GM18870 (cell line): Measurements from ENCODE around the gene GRIK3.

ENCODE experiments used
- ATAC-seq: cut with Tn5 transposase; IDR thresholded peaks from one replicate; pipeline ENCODE4 v1.9.1; 2021; ENCODE audit warnings: moderate library complexity; ENCODE audit not compliant: unreplicated experiment

GRIK3 gene

DNA sequence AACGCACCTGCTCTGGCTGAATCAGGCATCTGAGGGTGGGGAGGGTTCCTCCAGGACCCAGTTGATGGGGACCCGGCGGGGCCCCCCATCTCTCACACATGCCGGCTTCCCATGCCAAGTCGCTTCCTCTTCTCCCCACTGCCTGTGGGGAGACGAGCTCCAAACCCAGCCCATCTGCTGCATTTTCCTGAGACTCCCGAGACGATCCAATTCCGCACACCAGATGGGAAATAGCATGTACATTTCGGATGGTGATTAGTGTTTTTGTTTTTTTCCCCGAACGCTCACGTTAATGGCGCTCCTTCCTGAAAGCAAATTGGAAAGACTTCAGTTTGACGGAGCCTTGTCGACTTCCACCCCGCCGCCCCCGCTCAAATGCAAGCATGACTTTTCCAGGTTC, 13.2 kb upstream of the GRIK3 start:
- no peak for ATAC-seq

DNA sequence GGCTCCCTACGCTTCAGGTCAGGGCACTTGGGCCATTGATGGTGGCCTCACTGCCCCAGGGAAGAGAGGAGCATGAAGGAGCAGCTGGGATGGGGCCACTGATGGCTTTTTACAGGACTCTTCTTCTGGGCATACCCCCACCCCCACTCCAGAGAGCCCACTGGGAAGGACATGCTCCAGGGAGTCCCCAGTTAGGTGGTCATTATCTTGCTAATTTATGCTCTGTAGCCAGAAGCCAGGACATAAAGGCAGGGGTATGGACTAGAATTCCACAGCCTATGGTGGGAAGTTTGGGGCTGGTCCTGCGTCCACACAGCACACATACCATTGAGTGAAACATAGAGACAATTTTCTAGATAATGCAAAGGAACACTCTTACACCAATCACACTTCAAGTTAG, 8.8 kb upstream of the GRIK3 start:
- ATAC-seq, result no peak

DNA sequence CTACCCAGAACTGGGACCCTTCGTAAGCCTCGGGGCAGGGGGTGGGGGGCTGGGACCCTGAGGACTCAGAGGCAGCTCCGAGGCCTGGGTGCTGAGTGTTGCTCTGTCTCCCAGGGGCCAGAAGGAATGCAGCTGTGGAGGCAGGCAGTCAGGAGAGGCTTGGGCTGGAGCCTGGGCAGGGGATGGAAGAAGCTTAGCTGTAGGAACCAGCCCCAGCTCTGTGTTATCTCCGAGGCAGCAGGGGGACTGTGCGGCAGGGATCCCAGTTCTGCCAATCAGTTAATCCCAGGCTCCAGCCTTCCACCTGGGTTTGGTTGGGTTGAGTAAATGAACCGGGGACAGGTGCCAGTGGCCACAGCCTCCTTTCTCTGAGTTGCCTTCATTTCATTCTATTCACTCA, 8.2 kb upstream of the GRIK3 start:
- no peak for ATAC-seq

DNA sequence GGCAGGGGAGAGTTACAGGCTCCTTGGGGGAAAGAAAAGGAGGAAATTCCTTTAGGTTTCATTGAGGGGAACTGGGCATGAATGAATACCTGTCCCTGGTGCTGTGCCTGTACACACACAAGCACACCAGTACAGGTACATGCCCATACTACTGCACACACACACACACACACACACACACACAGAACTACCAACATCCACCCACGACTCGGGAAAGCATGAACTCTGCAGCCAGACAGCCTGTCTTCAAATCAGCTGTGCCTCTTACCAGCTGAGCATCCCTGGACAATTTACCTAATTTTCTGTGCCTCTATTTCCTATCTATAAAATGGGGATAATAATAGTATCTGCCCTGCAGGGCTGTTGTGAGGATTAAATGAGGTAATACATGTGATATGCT, 7.2 kb upstream of the GRIK3 start:
- no peak for ATAC-seq

DNA sequence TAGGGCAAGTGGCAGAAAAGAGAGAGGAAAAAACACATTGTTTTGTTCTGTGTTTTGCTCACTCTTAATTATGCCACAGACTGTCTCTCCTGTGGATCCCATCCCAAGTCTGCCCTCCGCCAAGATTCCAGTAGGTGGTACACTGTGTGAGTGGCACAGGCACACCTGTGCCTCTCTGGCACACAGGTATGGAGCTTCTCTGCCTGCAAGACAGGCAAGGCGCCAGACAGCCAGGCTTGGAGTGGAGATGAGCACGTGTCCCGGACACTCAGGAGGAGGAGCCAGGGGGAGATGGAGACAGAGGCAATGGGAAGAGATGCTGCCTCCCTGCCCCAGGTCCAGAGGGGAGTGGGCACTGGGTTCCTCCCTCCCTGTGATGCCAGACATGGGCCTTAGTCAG, 6.5 kb upstream of the GRIK3 start:
- no peak for ATAC-seq

DNA sequence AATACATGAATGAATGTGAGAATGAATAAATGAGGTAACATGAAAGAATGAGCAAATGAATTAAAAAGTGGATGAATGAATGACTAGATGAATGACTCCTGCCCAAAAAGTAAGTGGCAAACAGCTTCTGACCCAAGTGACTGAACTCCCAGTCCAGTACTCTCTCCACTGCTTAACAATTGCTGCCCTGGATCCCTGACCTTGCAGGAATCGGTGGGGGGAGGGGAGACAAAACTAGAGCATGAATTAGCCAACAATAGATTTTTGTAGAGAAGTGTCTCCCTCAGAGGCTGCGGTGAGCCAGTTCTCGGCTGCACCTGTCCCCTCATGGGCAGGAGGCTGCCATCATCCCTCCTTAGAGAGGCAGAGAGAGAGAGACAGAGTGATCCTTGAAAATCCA, 5.9 kb upstream of the GRIK3 start:
- no peak for ATAC-seq

DNA sequence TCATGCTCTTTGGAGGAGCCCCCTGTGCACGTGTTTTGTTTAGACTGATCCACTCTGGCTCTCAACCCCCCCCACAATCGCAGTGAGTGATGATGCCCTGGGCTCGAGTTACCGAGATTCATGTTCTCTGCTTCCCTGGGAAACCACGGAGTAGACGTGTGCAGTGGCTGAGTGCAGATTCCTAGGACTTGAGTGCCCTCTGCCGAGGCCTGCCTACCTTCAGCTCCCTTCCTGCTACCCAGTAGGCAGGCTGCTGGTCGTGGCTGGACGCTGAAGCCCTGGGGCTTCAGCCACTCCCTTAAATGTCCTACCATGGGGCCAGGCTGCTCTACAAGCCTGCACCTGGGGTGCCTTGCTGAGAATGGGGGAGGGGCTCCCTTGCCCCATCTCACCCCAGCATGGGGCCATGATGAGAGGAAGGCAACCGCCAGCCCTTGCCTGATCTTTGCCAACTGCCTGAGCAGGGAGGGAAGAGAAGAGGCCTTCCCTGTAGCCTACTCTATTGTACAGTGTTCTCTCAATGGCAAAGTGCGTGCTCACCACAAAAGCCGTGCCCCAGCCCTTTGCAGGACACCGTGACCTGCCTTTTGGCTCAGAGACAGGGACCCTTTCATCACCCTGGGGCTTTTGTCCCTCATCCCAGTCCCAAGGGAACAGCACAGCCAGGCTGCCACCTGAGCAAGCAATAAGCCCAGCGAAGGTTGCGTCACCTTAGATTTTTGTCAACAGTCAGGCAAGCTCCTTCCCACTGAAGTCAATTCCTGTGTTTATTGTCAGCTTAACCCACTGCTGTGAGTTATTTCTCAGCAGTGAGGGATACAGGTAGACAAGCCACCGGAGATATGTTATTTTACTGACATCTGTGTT, 4.1 kb upstream of the GRIK3 start:
- no peak for ATAC-seq

DNA sequence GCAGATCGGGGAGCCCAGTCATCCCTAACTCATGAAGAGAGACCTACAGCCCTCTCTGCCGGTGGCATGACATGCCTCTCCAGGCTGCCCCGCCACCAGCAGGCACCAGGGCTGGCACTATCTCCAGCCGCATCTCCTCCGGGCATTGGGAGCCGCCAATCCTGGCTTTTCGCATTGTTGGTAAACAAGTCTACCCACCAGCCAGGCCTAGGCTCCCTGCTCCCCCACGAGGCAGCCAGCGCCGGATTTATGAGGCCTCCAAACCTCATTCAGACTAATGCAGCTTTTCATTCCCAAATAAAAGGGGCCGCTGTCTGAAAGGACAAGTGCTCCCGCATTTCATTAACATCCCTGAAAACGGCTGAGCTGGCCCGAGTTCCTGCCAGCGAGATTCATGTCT, 3.4 kb upstream of the GRIK3 start:
- no peak for ATAC-seq

GRCh38 chr1:37036667-37037053, 2.3 kb upstream of the GRIK3 start:
- ATAC-seq, result no peak

DNA sequence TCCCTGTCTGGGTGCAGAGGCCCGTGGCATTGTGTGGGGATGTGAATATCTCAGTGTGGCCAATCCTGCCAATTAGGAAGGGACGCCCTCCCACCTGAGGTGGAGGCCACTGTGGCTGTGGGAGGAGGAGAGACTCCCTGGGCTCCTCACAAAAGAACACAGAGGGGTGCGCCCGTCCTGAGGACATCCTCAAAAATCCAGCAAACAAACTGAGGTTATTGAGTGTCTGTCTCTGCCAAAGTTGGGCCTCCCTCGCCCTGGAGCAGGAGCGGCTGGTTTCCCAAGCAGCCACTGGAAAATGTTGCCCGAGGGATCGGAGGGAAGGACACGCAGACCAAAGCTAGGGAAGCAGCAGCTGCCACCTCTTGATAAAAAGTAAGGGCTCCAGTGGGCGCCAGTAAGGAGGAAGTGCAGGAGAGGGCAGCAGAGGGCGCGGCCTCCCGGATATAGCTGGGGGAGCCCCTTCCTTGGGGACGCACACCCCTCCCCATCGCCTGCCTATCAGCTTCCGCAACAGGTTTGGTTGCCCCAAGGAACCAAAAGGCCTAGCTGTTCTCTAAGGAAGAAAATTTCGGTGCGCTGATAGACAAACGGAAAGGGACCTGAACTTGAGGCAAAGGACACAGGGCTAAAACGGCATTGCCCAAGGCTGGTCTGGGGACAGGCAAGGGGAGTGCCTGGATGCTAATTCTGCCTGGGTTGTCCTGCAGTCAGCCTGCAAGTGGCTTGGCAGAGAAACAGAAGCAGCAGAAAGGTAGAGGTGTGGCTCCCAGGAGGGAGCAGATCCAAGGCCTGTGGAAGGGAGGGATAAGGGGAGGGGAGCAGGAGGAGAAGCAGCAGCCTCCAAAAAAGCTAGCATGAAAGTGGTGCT, 1.7 kb upstream of the GRIK3 start:
- no peak for ATAC-seq

GRCh38 chr1:37035014-37035691, 838 bp upstream of the GRIK3 start:
- no peak for ATAC-seq

DNA sequence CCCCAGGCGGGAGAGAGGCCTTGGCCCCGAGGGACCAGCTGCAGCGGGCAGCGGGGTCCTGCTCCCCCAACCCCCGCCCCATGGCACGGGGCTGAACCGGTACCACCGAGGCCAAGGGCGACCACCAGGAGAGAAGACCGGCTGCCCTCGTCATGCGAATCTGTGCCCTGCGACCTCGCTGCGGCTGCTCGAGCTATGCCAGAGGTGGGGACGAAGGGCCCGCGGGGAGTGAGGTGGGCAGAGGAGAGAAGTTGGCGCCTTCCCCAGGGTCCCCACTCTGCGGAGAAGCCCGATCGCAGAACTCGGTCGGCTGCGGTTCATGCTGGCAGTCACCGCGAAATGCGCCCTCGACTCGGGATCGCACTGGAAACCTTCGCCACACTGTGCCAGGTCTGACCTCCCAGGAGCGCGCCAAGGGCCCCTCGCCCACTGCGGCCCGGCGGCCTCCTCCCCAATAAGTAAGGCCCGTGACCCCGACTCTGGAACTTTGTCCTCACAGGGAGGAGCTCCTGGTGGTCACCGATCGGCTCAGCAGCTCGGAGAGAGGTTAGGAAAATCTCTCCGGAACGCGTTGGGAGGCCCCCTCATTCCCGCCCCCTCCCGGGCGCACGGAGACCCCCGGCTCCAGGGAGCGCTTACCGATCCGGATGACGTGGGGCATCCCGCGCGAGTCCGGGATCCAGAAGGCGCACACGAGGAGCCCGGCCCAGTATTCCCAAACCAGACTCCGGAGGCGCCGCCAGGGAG, 787 bp downstream of the GRIK3 start:
- no peak for ATAC-seq

- ATAC-seq, result no peak
Measured at GRCh38 chr1:37032660-37033354, 1.5 kb downstream of the GRIK3 start.

GRCh38 chr1:37031871-37032270, 2.4 kb downstream of the GRIK3 start:
- no peak for ATAC-seq

- ATAC-seq, result no peak
Measured at GRCh38 chr1:37031429-37031828, 2.9 kb downstream of the GRIK3 start.

DNA sequence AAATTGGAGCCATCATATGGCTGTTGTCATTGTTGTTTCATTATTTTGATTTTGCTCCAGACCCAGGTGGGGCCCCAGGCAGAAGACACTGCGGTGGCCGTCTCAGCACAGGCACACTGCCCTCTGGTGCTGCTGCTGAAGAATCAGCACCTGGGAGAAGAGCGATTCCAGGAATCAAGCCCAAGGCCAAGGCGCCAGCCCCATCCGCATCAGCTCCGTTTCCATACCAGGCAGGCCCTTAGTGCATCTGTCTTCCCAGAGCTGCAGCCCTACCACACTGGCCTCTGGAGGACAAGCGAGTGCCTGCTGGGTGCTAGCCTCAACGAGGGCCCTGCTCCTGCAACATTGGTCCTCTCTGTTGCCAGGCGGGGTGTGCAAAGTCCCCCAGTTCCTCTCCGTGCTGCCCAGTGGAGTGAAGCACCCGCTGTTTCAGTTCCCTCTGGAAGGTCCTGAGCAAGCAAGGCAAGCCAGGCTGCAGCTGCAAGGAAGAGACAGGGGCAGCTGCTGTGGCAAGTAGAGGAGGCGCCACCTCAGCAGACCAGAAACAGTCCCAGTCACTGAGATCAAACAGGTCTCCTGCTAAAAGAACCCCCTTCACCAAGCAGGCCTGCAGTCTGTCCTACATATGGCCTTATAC, 5.2 kb downstream of the GRIK3 start:
- ATAC-seq, result no peak

- ATAC-seq, result no peak
Measured at GRCh38 chr1:37021502-37021901, 12.8 kb downstream of the GRIK3 start.

GRCh38 chr1:37020653-37021277, 13.6 kb downstream of the GRIK3 start:
- no peak for ATAC-seq

GRCh38 chr1:37018510-37018909, 15.8 kb downstream of the GRIK3 start:
- no peak for ATAC-seq
